Uterus (tissue), 2 donors: ENCODE data around the gene GAPDHS.

ENCODE experiments used
- CTCF ChIP-seq, 4 experiments: fragments of 200-600 bp in 2 of 4; fragments of 450-650 bp in 2 of 4; sonication (generic) in 2 of 4; IDR thresholded peaks; one replicate each; pipeline ENCODE4 v1.5.1; 2016 to 2019; ENCODE audit warnings: antibody characterized with exemption in 4 of 4, mild to moderate bottlenecking in 2 of 4, moderate library complexity in 1 of 4
- POLR2A ChIP-seq, 2 donors: fragments of 450-650 bp; IDR thresholded peaks; one replicate each; pipeline ENCODE4 v1.6.1; 2016; ENCODE audit warnings: antibody characterized with exemption in 2 of 2, mild to moderate bottlenecking in 1 of 2, moderate library complexity in 1 of 2

DNA sequence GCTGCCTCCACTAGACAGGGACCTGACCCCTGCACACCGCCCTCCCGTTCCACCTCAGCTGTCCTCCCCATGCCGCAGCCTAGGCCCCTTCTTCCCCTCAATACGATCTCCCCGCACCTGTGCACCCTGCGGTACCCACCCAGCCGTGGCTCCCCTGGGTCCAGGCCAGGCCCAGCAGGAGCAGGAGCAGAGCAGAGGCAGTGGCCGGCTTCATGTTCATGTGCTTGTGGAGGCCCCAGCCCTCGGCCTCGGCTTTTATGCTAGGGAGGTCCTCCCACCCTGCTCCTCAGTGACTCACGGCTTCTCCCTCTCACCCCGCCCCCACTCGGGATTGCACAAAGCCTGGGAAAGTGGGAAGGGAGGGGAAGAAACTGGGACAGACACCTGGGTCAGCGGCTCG lies 31.6 kb upstream of the GAPDHS start:
- TF ChIP-seq CTCF (IDR thresholded peaks at IDR 0.05) (no peak), POLR2A (IDR thresholded peaks at IDR 0.05) (no peak)
